ENCODE measurements around the gene CYB561.

DNA sequence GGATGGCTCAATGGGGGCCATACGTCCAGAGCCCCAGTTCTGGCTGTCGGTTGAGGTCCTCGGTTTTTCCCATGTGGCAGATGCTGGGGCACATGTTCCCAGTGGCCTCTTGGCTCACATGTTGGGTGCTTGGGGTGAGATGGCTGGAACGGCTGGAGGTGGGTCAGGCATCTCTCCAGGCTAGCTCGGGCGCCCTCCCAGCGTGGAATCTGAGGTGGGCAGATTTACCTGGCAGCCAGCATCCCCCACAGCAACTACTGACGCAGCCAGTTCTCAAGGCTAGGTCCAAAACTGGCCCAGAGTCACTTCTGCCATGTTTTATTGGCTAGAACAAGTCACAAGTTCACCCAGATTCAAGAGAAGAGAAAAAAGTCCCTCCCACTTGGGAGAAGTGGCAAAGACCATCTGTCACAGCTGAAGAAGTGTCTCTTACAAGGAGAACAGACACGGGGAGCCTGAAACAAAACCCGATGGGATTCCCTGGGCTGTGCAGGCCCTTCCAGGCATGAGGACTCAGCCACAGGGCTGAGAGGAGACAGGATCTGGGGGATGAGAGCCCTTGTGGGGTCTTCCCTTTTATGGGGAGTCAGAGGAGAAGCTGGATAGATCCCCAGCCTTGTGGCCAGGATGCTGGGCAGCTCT is 46.0 kb upstream of the CYB561 start:
- TF ChIP-seq, protein P1, sequence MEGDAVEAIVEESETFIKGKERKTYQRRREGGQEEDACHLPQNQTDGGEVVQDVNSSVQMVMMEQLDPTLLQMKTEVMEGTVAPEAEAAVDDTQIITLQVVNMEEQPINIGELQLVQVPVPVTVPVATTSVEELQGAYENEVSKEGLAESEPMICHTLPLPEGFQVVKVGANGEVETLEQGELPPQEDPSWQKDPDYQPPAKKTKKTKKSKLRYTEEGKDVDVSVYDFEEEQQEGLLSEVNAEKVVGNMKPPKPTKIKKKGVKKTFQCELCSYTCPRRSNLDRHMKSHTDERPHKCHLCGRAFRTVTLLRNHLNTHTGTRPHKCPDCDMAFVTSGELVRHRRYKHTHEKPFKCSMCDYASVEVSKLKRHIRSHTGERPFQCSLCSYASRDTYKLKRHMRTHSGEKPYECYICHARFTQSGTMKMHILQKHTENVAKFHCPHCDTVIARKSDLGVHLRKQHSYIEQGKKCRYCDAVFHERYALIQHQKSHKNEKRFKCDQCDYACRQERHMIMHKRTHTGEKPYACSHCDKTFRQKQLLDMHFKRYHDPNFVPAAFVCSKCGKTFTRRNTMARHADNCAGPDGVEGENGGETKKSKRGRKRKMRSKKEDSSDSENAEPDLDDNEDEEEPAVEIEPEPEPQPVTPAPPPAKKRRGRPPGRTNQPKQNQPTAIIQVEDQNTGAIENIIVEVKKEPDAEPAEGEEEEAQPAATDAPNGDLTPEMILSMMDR (IDR thresholded peaks at IDR 0.05) = no peak
- TF ChIP-seq POLR2A (IDR thresholded peaks at IDR 0.05) = no peak

All from right lobe of liver (tissue), 4 donors.